H1 (cell line): Measurements from ENCODE around the gene EMX1. TPM values are rescaled to one million over a fixed set of nuclear protein-coding genes. Genes with fewer than 3 reads are reported as not detected.

Source experiments
- CTCF ChIA-PET: fragments of 300-600 bp; sonication (Branson Sonifier 250); formaldehyde crosslinking; loops from one replicate; lab custom pipeline; 2021; ENCODE audit not compliant: partially characterized antibody; lab: Charles Lee
- POLR2A ChIA-PET: fragments of 300-600 bp; sonication (Branson Sonifier 250); formaldehyde crosslinking; loops from one replicate; lab custom pipeline; 2021; ENCODE audit warnings: inconsistent platforms; ENCODE audit not compliant: partially characterized antibody; lab: Charles Lee
- DNase-seq, 2 experiments: peaks; one replicate each; pipeline versions ENCODE4 v3.0.0 to v3.0.0-alpha.2; 2010 to 2022; ENCODE audit warnings: low spot score in 2 of 2, low read depth in 1 of 2, mixed read lengths in 1 of 2
- FAIRE-seq: peaks from 2 replicates; lab custom pipeline; 2011; peaks lifted over from hg19 to GRCh38; lab: Jason Lieb, UNC
- H2AFZ ChIP-seq: 2 replicates; pipeline ENCODE4 v1.8.1; 2012; ENCODE audit warnings: low read length, inconsistent platforms
- H2AK5ac ChIP-seq: 2 replicates; pipeline ENCODE4 v1.6.1; 2013; ENCODE audit warnings: low read depth, low read length
- H2BK120ac ChIP-seq: replicated peaks from 2 replicates; pipeline ENCODE3; 2013; ENCODE audit warnings: low read depth, low read length, inconsistent platforms
- H2BK12ac ChIP-seq: 2 replicates; pipeline ENCODE4 v1.6.1; 2013; ENCODE audit warnings: low read depth, low read length
- H2BK15ac ChIP-seq: 2 replicates; pipeline ENCODE4 v1.6.1; 2013; ENCODE audit warnings: low read length
- H2BK20ac ChIP-seq: 2 replicates; pipeline ENCODE4 v1.6.1; 2013; ENCODE audit warnings: low read length
- H2BK5ac ChIP-seq: 2 replicates; pipeline ENCODE4 v1.6.1; 2013; ENCODE audit warnings: low read depth, low read length
- H3K14ac ChIP-seq: 2 replicates; pipeline ENCODE4 v1.6.1; 2013; ENCODE audit warnings: inconsistent platforms; ENCODE audit not compliant: insufficient read length
- H3K18ac ChIP-seq: 2 replicates; pipeline ENCODE4 v1.6.1; 2013; ENCODE audit warnings: low read length; ENCODE audit errors: extremely low read depth
- H3K23ac ChIP-seq: 2 replicates; pipeline ENCODE4 v1.6.1; 2013; ENCODE audit warnings: inconsistent platforms; ENCODE audit not compliant: insufficient read length
- H3K23me2 ChIP-seq: 2 replicates; pipeline ENCODE4 v1.6.1; 2013; ENCODE audit warnings: low read depth, low read length
- H3K27ac ChIP-seq: 2 replicates; pipeline ENCODE4 v1.6.1; 2011; ENCODE audit warnings: low read depth, low read length, inconsistent platforms
- H3K27me3 ChIP-seq, 4 experiments: replicated peaks in 1 of 4; 1 replicate in 1 of 4; 2 replicates in 3 of 4; pipeline versions ENCODE4 v1.6.1 to v1.8.1; 2011 to 2013; ENCODE audit warnings: low read length in 3 of 4, mild to moderate bottlenecking in 3 of 4, inconsistent platforms in 2 of 4, mixed read lengths in 2 of 4, moderate library complexity in 1 of 4; ENCODE audit not compliant: control insufficient read depth in 3 of 4, insufficient read depth in 3 of 4; ENCODE audit errors: extremely low read depth in 1 of 4
- H3K36me3 ChIP-seq, 4 experiments: 2 replicates each; pipeline versions ENCODE4 v1.6.1 to v1.8.1; 2011 to 2013; ENCODE audit warnings: mild to moderate bottlenecking in 4 of 4, low read length in 3 of 4, moderate library complexity in 2 of 4, control low read depth in 1 of 4, inconsistent platforms in 1 of 4; ENCODE audit not compliant: insufficient read depth in 4 of 4, control insufficient read depth in 2 of 4
- H3K4ac ChIP-seq: replicated peaks from 2 replicates; pipeline ENCODE3; 2013; ENCODE audit warnings: low read length, low read depth, mixed read lengths, inconsistent platforms; ENCODE audit not compliant: insufficient read length
- H3K4me1 ChIP-seq, 4 experiments: replicated peaks in 1 of 4; 1 replicate in 1 of 4; 2 replicates in 3 of 4; pipeline versions ENCODE4 v1.6.1 to v1.8.1; 2011 to 2013; ENCODE audit warnings: low read length in 3 of 4, inconsistent platforms in 2 of 4, mixed read lengths in 1 of 4; ENCODE audit not compliant: insufficient read depth in 4 of 4, control insufficient read depth in 3 of 4
- H3K4me2 ChIP-seq, 2 experiments: 2 replicates each; pipeline versions ENCODE4 v1.6.1 to v1.8.1; 2011 to 2013; ENCODE audit warnings: low read depth in 2 of 2, low read length in 2 of 2, control low read depth in 1 of 2, inconsistent platforms in 1 of 2, mild to moderate bottlenecking in 1 of 2; ENCODE audit not compliant: insufficient read depth in 1 of 2
- H3K4me3 ChIP-seq, 4 experiments: fragments of 200-600, 300-600 bp in 1 of 4; sonication (generic), shearing (Covaris generic), sonication (Bioruptor Twin) in 1 of 4; 2 replicates each; pipeline versions ENCODE4 v1.5.1 to v1.8.1; 2011 to 2016; ENCODE audit warnings: low read length in 4 of 4, low read depth in 3 of 4, control low read depth in 2 of 4, inconsistent platforms in 2 of 4, mild to moderate bottlenecking in 2 of 4, mixed read lengths in 1 of 4, moderate library complexity in 1 of 4; ENCODE audit not compliant: insufficient read depth in 2 of 4; ENCODE audit errors: extremely low read depth in 1 of 4
- H3K56ac ChIP-seq: replicated peaks from 2 replicates; pipeline ENCODE3; 2013; ENCODE audit warnings: low read depth, mild to moderate bottlenecking, mixed read lengths, low read length, inconsistent platforms; ENCODE audit not compliant: insufficient read length
- H3K79me1 ChIP-seq: 2 replicates; pipeline ENCODE4 v1.6.1; 2013; ENCODE audit warnings: low read depth, low read length, control low read depth
- H3K79me2 ChIP-seq, 2 experiments: 2 replicates each; pipeline versions ENCODE4 v1.6.1 to v1.8.1; 2012 to 2013; ENCODE audit warnings: low read length in 2 of 2, mild to moderate bottlenecking in 2 of 2, inconsistent platforms in 1 of 2; ENCODE audit not compliant: insufficient read depth in 2 of 2, control insufficient read depth in 1 of 2
- H3K9ac ChIP-seq, 4 experiments: replicated peaks in 1 of 4; 1 replicate in 1 of 4; 2 replicates in 3 of 4; pipeline versions ENCODE4 v1.6.1 to v1.8.1; 2011 to 2013; ENCODE audit warnings: low read depth in 3 of 4, low read length in 3 of 4, control low read depth in 2 of 4, mild to moderate bottlenecking in 2 of 4, moderate library complexity in 2 of 4, inconsistent platforms in 1 of 4; ENCODE audit errors: extremely low read depth in 1 of 4
- H3K9me3 ChIP-seq, 2 experiments: 2 replicates each; pipeline versions ENCODE4 v1.6.1 to v1.8.1; 2012 to 2013; ENCODE audit warnings: mild to moderate bottlenecking in 2 of 2, moderate library complexity in 2 of 2, control low read depth in 1 of 2, inconsistent platforms in 1 of 2, low read depth in 1 of 2, low read length in 1 of 2, mixed read lengths in 1 of 2; ENCODE audit not compliant: insufficient read depth in 2 of 2
- H4K20me1 ChIP-seq, 2 experiments: replicated peaks in 1 of 2; 2 replicates each; pipeline versions ENCODE3 to v1.8.1; 2011 to 2013; ENCODE audit warnings: inconsistent platforms in 2 of 2, low read length in 2 of 2, mild to moderate bottlenecking in 1 of 2; ENCODE audit not compliant: insufficient read depth in 2 of 2, control insufficient read depth in 1 of 2
- H4K5ac ChIP-seq: 2 replicates; pipeline ENCODE4 v1.6.1; 2013; ENCODE audit warnings: low read length, low read depth, mixed read lengths, inconsistent platforms; ENCODE audit not compliant: insufficient read length
- H4K8ac ChIP-seq: 2 replicates; pipeline ENCODE4 v1.8.0; 2013; ENCODE audit warnings: mild to moderate bottlenecking, moderate library complexity, low read length, inconsistent platforms; ENCODE audit not compliant: insufficient read depth; ENCODE audit errors: extremely low read depth
- H4K91ac ChIP-seq: replicated peaks from 2 replicates; pipeline ENCODE3; 2013; ENCODE audit warnings: low read length, mixed read lengths, inconsistent platforms; ENCODE audit not compliant: insufficient read length
- BACH1 ChIP-seq: IDR thresholded peaks from 2 replicates; pipeline ENCODE4 v1.6.1; 2012; ENCODE audit warnings: low read length, improper control_type of control experiment
- CBX8 ChIP-seq: fragments of 300-800, 300-1000 bp; sonication (generic); IDR thresholded peaks from 2 replicates; pipeline ENCODE4 v1.7.1; 2016; ENCODE audit warnings: low read depth, low read length, borderline replicate concordance
- CHD2 ChIP-seq: IDR thresholded peaks from 2 replicates; pipeline ENCODE4 v1.6.1; 2012; ENCODE audit warnings: low read length, improper control_type of control experiment
- E2F6 ChIP-seq: IDR thresholded peaks from 2 replicates; pipeline ENCODE4 v1.6.1; 2012; ENCODE audit warnings: inconsistent platforms
- GTF2F1 ChIP-seq: IDR thresholded peaks from 2 replicates; pipeline ENCODE4 v1.6.1; 2012; ENCODE audit warnings: low read depth, low read length, improper control_type of control experiment, borderline replicate concordance
- JUND ChIP-seq: IDR thresholded peaks from 2 replicates; pipeline ENCODE4 v1.6.1; 2011; ENCODE audit warnings: mild to moderate bottlenecking, improper control_type of control experiment, low read length
- KDM5A ChIP-seq: fragments of 200-600 bp; IDR thresholded peaks from 2 replicates; pipeline ENCODE4 v1.7.1; 2012; ENCODE audit warnings: mild to moderate bottlenecking, low read length, inconsistent platforms, mixed read lengths
- MAFK ChIP-seq: IDR thresholded peaks from 2 replicates; pipeline ENCODE4 v1.6.1; 2012; ENCODE audit warnings: low read depth, mild to moderate bottlenecking, improper control_type of control experiment, low read length
- NANOG ChIP-seq: IDR thresholded peaks from 2 replicates; pipeline ENCODE4 v1.6.1; 2011; ENCODE audit warnings: low read length, low read depth, mild to moderate bottlenecking, inconsistent platforms; ENCODE audit not compliant: insufficient read depth, poor library complexity, severe bottlenecking
- POLR2A ChIP-seq, 2 experiments: IDR thresholded peaks; 1 replicate in 1 of 2; 2 replicates in 1 of 2; pipeline ENCODE4 v1.6.1; 2011; ENCODE audit warnings: low read depth in 2 of 2, low read length in 2 of 2, mild to moderate bottlenecking in 2 of 2; ENCODE audit errors: control extremely low read depth in 1 of 2
- RFX5 ChIP-seq: IDR thresholded peaks from 2 replicates; pipeline ENCODE4 v1.6.1; 2011; ENCODE audit warnings: low read depth, low read length, improper control_type of control experiment, borderline replicate concordance
- RXRA ChIP-seq: IDR thresholded peaks from 2 replicates; pipeline ENCODE4 v1.6.1; 2011; ENCODE audit warnings: low read depth, mild to moderate bottlenecking, low read length, moderate library complexity; ENCODE audit not compliant: insufficient read depth
- SIX5 ChIP-seq: IDR thresholded peaks from 2 replicates; pipeline ENCODE4 v1.6.1; 2011; ENCODE audit warnings: mild to moderate bottlenecking, low read depth, low read length
- SP1 ChIP-seq: IDR thresholded peaks from 2 replicates; pipeline ENCODE4 v1.6.1; 2011; ENCODE audit warnings: low read depth, low read length
- SRF ChIP-seq: IDR thresholded peaks from 2 replicates; pipeline ENCODE4 v1.6.1; 2011; ENCODE audit warnings: mild to moderate bottlenecking, low read depth, low read length, moderate library complexity
- WGBS, 2 experiments: shearing (Covaris generic) in 1 of 2; methylation state at CpG; one replicate each; pipeline versions ENCODE4 v1.1.6 to v1.1.7; 2013 to 2015; ENCODE audit warnings: low lambda C conversion rate in 2 of 2, mixed read lengths in 2 of 2, inconsistent platforms in 1 of 2, low coverage in 1 of 2, missing lambda C conversion rate in 1 of 2; ENCODE audit not compliant: insufficient replicate concordance in 2 of 2, insufficient coverage in 1 of 2, insufficient read length in 1 of 2; ENCODE audit errors: extremely low coverage in 1 of 2, missing lambda C conversion rate in 1 of 2; 5-methylcytosine and 5-hydroxymethylcytosine counted together
- polyA plus RNA-seq, 7 experiments: library from polyadenylated mRNA; depleted of rRNA in 3 of 7; stranded (reverse) in 5 of 7; unstranded in 2 of 7; fragments of >200 nt in 5 of 7; fragments of 200-250 nt in 2 of 7; gene quantifications; 1 replicate in 5 of 7; 2 replicates in 1 of 7; 4 replicates in 1 of 7; pipeline versions ENCODE4 v1.2.1 to v1.2.3, GENCODE V29; 2011 to 2013; ENCODE audit warnings: missing spikeins in 2 of 7, mixed read lengths in 2 of 7
- total RNA-seq: library from RNA; stranded (reverse); fragmentation: NEBNext Ultra II Directional; extraction: Animal tissue kit (Norgen Biotek cat#: 25700); gene quantifications from 2 replicates; pipeline ENCODE4 v1.2.1, GENCODE V29; 2021

Gene EMX1
- total and polyA plus RNA-seq, 2 of the 8 experiments (the other 6 are each of a cell fraction or from before 2014, with no cell fraction given) = 2.4 to 4.9 TPM

GRCh38 chr2:72959554-72959953 lies 42.2 kb downstream of the EMX1 start:
- H4K20me1 ChIP-seq = no peaks in the 10 kb centered on the region
- no peak overlapping the region for H3K56ac ChIP-seq
- H4K8ac ChIP-seq = 0 out of 2 replicates have a peak overlapping the region, but pooled peaks have one; percentile 42
- CTCF ChIA-PET = interaction anchor here (0.7 to 11.9 kb wide), 9 partner anchors 13 to 218 kb away, joined by 3 to 166 read pairs (median 5); no protein-coding TSS in a partner anchor
- H2AK5ac ChIP-seq = no peak overlapping the region
- no peaks in the 10 kb centered on the region for H3K23me2 ChIP-seq
- H2BK20ac ChIP-seq = no peak overlapping the region
- no peaks in the 10 kb centered on the region for H3K79me1 ChIP-seq
- H3K4me3 ChIP-seq = no peak overlapping the region
- H3K36me3 ChIP-seq = no peaks in the 10 kb centered on the region
- H2AFZ ChIP-seq = no peak overlapping the region
- H2BK120ac ChIP-seq = no peak overlapping the region
- peak overlapping the region; percentile 84; the same call in 1 of the 2 replicates for H2BK12ac ChIP-seq
- no peak overlapping the region for H4K5ac ChIP-seq
- H3K4me1 ChIP-seq = peaks cover 12 to 31% (median 22%) of the 10 kb centered on the region in 4 experiments
- no peak overlapping the region for H3K14ac ChIP-seq
- no peak overlapping the region for H3K23ac ChIP-seq
- no peak overlapping the region for H3K4ac ChIP-seq
- no peak overlapping the region for H4K91ac ChIP-seq
- FAIRE-seq (no peak), DNase-seq (no peak)
- 0 out of 2 replicates have a peak overlapping the region, but pooled peaks have one; percentile 61 for H2BK15ac ChIP-seq
- H3K79me2 ChIP-seq = no peaks in the 10 kb centered on the region
- no peak overlapping the region for H3K18ac ChIP-seq
- H3K4me2 ChIP-seq = no peak overlapping the region
- no peaks in the 10 kb centered on the region for H3K9me3 ChIP-seq
- 0 out of 2 replicates have a peak overlapping the region, but pooled peaks have one; percentile 75 for H2BK5ac ChIP-seq
- H3K27me3 ChIP-seq = peaks cover 0 to 5% (median 0%) of the 10 kb centered on the region in 4 experiments; a peak in 1 of 7 replicates
- H3K27ac ChIP-seq = no peak overlapping the region
- POLR2A ChIA-PET = interaction anchor here (1.1 kb wide), 1 partner anchor 8 kb away, joined by 5 read pairs; no protein-coding TSS in a partner anchor
- WGBS, 2 experiments = 85% methylated on average over 8 of the region's 8 CpGs; no CpG with 5 or more reads in 1 of the 2 experiments
- H3K9ac ChIP-seq = no peak overlapping the region
- TF ChIP-seq JUND (no peak), POLR2A (IDR thresholded peaks at IDR 0.05; ENCODE audit: control extremely low read depth in 1 of 2, low read depth in 2 of 2, low read length in 2 of 2) (no peak), MAFK (no peak), KDM5A (no peak), NANOG (no peak), CBX8 (no peak), E2F6 (no peak), RFX5 (no peak), SP1 (no peak), CHD2 (no peak), SRF (no peak), BACH1 (no peak), GTF2F1 (no peak), SIX5 (no peak), RXRA (no peak)
